HepG2 (cell line): Measurements from ENCODE around the gene AMD1. TPM values are rescaled to one million over a fixed set of nuclear protein-coding genes. Genes with fewer than 3 reads are reported as not detected.

Source experiments
- ARHGAP35 ChIP-seq: sonication (generic); formaldehyde crosslinking; IDR thresholded peaks from 2 replicates; pipeline ENCODE4 v1.9.0; 2022; ENCODE audit warnings: mild to moderate bottlenecking, inconsistent platforms, moderate library complexity, missing genetic modification reagents, borderline replicate concordance
- CCDC6 ChIP-seq: sonication (generic); formaldehyde crosslinking; IDR thresholded peaks from 2 replicates; pipeline ENCODE4 v1.8.1; 2022; ENCODE audit warnings: mild to moderate bottlenecking, missing genetic modification reagents, moderate library complexity
- CREB1 ChIP-seq, 2 experiments: fragments of 450-650 bp in 1 of 2; IDR thresholded peaks; 2 replicates each; pipeline ENCODE4 v1.6.1; 2016 to 2017; ENCODE audit warnings: control low read depth in 1 of 2, mild to moderate bottlenecking in 1 of 2, missing compliant biosample characterization in 1 of 2, missing genetic modification characterization in 1 of 2
- EEA1 ChIP-seq: sonication (generic); formaldehyde crosslinking; IDR thresholded peaks from 2 replicates; pipeline ENCODE4 v1.5.1; 2020; ENCODE audit warnings: mild to moderate bottlenecking, missing genetic modification reagents, borderline replicate concordance
- MYC ChIP-seq: sonication (generic); formaldehyde crosslinking; IDR thresholded peaks from 2 replicates; pipeline ENCODE4 v1.9.0; 2021; ENCODE audit warnings: missing genetic modification reagents, borderline replicate concordance
- NR2F6 ChIP-seq, 2 experiments: IDR thresholded peaks; 2 replicates each; pipeline ENCODE4 v1.6.1; 2016; ENCODE audit warnings: antibody characterized with exemption in 1 of 2, mild to moderate bottlenecking in 1 of 2
- PHB2 ChIP-seq: fragments of 450-650 bp; IDR thresholded peaks from 2 replicates; pipeline ENCODE4 v1.6.1; 2018; ENCODE audit not compliant: partially characterized antibody
- PRDM4 ChIP-seq: sonication (generic); formaldehyde crosslinking; IDR thresholded peaks from 2 replicates; pipeline ENCODE4 v1.9.0; 2021; ENCODE audit warnings: missing genetic modification reagents, borderline replicate concordance
- RBM22 ChIP-seq: fragments of 200-400 bp; formaldehyde crosslinking; optimal IDR thresholded peaks from 2 replicates; pipeline ENCODE3; 2017; ENCODE audit warnings: mild to moderate bottlenecking, low read length, moderate library complexity
- SOX5 ChIP-seq: IDR thresholded peaks from 2 replicates; pipeline ENCODE4 v1.6.1; 2016; ENCODE audit warnings: borderline replicate concordance
- SP4 ChIP-seq: sonication (generic); formaldehyde crosslinking; IDR thresholded peaks from 2 replicates; pipeline ENCODE4 v1.8.1; 2023; ENCODE audit warnings: mild to moderate bottlenecking, missing genetic modification reagents
- SRY ChIP-seq: sonication (generic); formaldehyde crosslinking; IDR thresholded peaks from 2 replicates; pipeline ENCODE4 v1.8.0; 2022; ENCODE audit warnings: mild to moderate bottlenecking, missing genetic modification reagents
- ZFP37 ChIP-seq: sonication (generic); formaldehyde crosslinking; IDR thresholded peaks from 2 replicates; pipeline ENCODE4 v1.4.0; 2020; ENCODE audit warnings: missing genetic modification reagents, borderline replicate concordance
- ZNF20 ChIP-seq: sonication (generic); formaldehyde crosslinking; IDR thresholded peaks from 2 replicates; pipeline ENCODE4 v1.4.0; 2020; ENCODE audit warnings: mild to moderate bottlenecking, moderate library complexity, missing genetic modification reagents
- ZNF484 ChIP-seq: sonication (generic); formaldehyde crosslinking; IDR thresholded peaks from 2 replicates; pipeline ENCODE4 v1.5.1; 2020; ENCODE audit warnings: mild to moderate bottlenecking, low read depth, missing genetic modification reagents, borderline replicate concordance
- ZNF510 ChIP-seq: sonication (generic); formaldehyde crosslinking; IDR thresholded peaks from 2 replicates; pipeline ENCODE4 v1.4.0; 2020; ENCODE audit warnings: low read depth, mild to moderate bottlenecking, missing genetic modification reagents
- ZNF549 ChIP-seq: sonication (generic); formaldehyde crosslinking; IDR thresholded peaks from 2 replicates; pipeline ENCODE4 v1.5.0; 2020; ENCODE audit warnings: missing genetic modification reagents
- ZNF569 ChIP-seq: sonication (generic); formaldehyde crosslinking; IDR thresholded peaks from 2 replicates; pipeline ENCODE4 v1.5.0; 2020; ENCODE audit warnings: mild to moderate bottlenecking, missing genetic modification reagents, moderate library complexity, borderline replicate concordance
- ZNF773 ChIP-seq: sonication (generic); formaldehyde crosslinking; IDR thresholded peaks from 2 replicates; pipeline ENCODE4 v1.4.0; 2020; ENCODE audit warnings: missing genetic modification reagents, borderline replicate concordance
- ZNF775 ChIP-seq: sonication (generic); formaldehyde crosslinking; IDR thresholded peaks from 2 replicates; pipeline ENCODE4 v1.4.0; 2020; ENCODE audit warnings: missing genetic modification reagents, mild to moderate bottlenecking, moderate library complexity, borderline replicate concordance
- ZNF788 ChIP-seq: sonication (generic); formaldehyde crosslinking; IDR thresholded peaks from 2 replicates; pipeline ENCODE4 v1.5.0; 2020; ENCODE audit warnings: mild to moderate bottlenecking, missing genetic modification reagents, borderline replicate concordance
- ZNF879 ChIP-seq: sonication (generic); formaldehyde crosslinking; IDR thresholded peaks from 2 replicates; pipeline ENCODE4 v1.8.1; 2023; ENCODE audit warnings: missing genetic modification reagents
- ZSCAN31 ChIP-seq: sonication (generic); formaldehyde crosslinking; IDR thresholded peaks from 2 replicates; pipeline ENCODE4 v1.5.0; 2020; ENCODE audit warnings: low read depth, mild to moderate bottlenecking, missing genetic modification reagents
- polyA plus RNA-seq, 8 experiments: library from polyadenylated mRNA; depleted of rRNA in 3 of 8; stranded (reverse) in 7 of 8; unstranded in 1 of 8; fragments of >200 nt; fragmentation: Illumina TruSeq in 4 of 8; extraction: Trizol in 4 of 8; gene quantifications; 2 replicates each; pipeline versions ENCODE4 v1.2.1 to v1.2.3, GENCODE V29; 2011 to 2016; ENCODE audit warnings: low read depth in 4 of 8, missing spikeins in 1 of 8, mixed read lengths in 1 of 8; ENCODE audit not compliant: insufficient read depth in 1 of 8
- total RNA-seq, 5 experiments: library from RNA; depleted of rRNA; stranded (reverse); fragments of >200 nt; fragmentation: Illumina TruSeq; extraction: Trizol; gene quantifications; 2 replicates each; pipeline ENCODE4 v1.2.3, GENCODE V29; 2016; ENCODE audit warnings: low read depth in 1 of 5
- TF ChIP-seq, protein P1 (sequence below): sonication (generic); formaldehyde crosslinking; IDR thresholded peaks from 2 replicates; pipeline ENCODE4 v1.4.0; 2020; ENCODE audit warnings: missing genetic modification reagents
- TF ChIP-seq, protein P2 (sequence below): sonication (generic); formaldehyde crosslinking; IDR thresholded peaks from 2 replicates; pipeline ENCODE4 v1.4.0; 2020; ENCODE audit warnings: missing genetic modification reagents

The AMD1 gene
- total and polyA plus RNA-seq, 2 of the 13 experiments (the other 11 are each of a cell fraction or from before 2014, with no cell fraction given): 108 to 123 TPM

DNA sequence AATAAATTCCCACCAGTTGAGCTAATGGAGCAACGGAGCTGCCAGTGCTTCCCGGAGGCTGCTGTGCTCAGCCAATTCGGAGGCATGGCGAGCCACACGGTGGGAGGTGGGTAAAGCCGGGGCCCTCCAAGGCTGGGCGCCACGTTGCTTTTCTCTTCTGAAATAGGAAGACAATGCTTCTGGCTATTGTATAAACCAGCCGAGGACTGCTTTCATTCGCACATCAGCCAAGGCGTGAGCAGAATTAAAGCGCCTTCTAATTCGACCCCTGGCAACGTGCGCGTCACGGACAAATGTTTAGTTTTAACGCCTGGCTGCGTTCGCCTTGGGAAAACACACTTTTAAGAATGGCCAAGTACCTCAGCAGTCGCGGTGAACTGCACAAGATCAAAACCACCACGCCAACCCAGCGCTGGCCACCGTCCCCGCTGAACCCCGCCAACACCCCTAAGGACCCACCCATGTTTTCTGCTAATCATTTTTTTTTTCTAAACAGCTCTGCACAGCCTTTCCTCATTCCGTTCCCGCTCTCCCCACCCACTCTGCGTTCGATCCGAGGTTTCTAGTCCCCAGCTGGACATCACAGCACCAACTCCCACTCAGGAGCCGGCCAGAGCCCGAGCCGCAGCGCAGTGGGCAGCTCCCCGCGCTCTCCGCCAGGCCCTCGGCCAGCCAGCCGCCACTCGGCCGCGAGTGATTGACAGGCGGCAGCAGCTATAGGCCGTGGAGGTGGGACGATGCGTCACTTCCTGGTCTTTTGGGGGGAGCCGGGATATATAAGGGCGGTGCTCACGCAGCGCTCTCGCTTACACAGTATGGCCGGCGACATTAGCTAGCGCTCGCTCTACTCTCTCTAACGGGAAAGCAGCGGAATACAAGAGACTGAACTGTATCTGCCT, at the start of gene AMD1 (continued):
- TF ChIP-seq, protein P1, sequence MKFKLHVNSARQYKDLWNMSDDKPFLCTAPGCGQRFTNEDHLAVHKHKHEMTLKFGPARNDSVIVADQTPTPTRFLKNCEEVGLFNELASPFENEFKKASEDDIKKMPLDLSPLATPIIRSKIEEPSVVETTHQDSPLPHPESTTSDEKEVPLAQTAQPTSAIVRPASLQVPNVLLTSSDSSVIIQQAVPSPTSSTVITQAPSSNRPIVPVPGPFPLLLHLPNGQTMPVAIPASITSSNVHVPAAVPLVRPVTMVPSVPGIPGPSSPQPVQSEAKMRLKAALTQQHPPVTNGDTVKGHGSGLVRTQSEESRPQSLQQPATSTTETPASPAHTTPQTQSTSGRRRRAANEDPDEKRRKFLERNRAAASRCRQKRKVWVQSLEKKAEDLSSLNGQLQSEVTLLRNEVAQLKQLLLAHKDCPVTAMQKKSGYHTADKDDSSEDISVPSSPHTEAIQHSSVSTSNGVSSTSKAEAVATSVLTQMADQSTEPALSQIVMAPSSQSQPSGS (CRISPR knock-in tag): peak; percentile 44; the same call in 1 of the 2 replicates
- TF ChIP-seq ZNF773 (CRISPR knock-in tag) (peak; percentile 9; the same call in 1 of the 2 replicates), ZNF569 (no peak), MYC (CRISPR knock-in tag) (peak; percentile 73), NR2F6 (IDR thresholded peaks at IDR 0.05) (no peak), NR2F6 (CRISPR knock-in tag; IDR thresholded peaks at IDR 0.05) (no peak; the same call in 1 of the 2 replicates), SP4 (CRISPR knock-in tag) (peak; percentile 68), CCDC6 (CRISPR knock-in tag) (no peak), ZNF549 (no peak), SRY (CRISPR knock-in tag) (no peak), ZNF788 (no peak), ARHGAP35 (no peak), ZNF879 (CRISPR knock-in tag) (no peak), CREB1 (IDR thresholded peaks at IDR 0.05) (peak; percentile 93), CREB1 (CRISPR knock-in tag; IDR thresholded peaks at IDR 0.05) (peak; percentile 97), ZNF510 (CRISPR knock-in tag) (peak; percentile 47; the same call in 1 of the 2 replicates), PRDM4 (CRISPR knock-in tag) (no peak), ZNF484 (CRISPR knock-in tag) (no peak), ZNF775 (CRISPR knock-in tag) (no peak), PHB2 (no peak), ZNF20 (CRISPR knock-in tag) (no peak), ZSCAN31 (CRISPR knock-in tag) (no peak; the same call in 1 of the 2 replicates), SOX5 (CRISPR knock-in tag) (no peak; the same call in 1 of the 2 replicates), ZFP37 (CRISPR knock-in tag) (peak; percentile 77; the same call in 1 of the 2 replicates), RBM22 (peak; percentile 56), EEA1 (no peak)
- TF ChIP-seq, protein P2, sequence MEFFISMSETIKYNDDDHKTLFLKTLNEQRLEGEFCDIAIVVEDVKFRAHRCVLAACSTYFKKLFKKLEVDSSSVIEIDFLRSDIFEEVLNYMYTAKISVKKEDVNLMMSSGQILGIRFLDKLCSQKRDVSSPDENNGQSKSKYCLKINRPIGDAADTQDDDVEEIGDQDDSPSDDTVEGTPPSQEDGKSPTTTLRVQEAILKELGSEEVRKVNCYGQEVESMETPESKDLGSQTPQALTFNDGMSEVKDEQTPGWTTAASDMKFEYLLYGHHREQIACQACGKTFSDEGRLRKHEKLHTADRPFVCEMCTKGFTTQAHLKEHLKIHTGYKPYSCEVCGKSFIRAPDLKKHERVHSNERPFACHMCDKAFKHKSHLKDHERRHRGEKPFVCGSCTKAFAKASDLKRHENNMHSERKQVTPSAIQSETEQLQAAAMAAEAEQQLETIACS (CRISPR knock-in tag): no peak
